Smooth muscle cell (in vitro differentiated cells): ENCODE measurements around the gene OPCML. TPM values are rescaled to one million over a fixed set of nuclear protein-coding genes. Genes with fewer than 3 reads are reported as not detected.

Experiments used
- DNase-seq: peaks from one replicate; lab custom pipeline; 2025; ENCODE audit not compliant: unreplicated experiment; lab: John Stamatoyannopoulos, UW
- H2AFZ ChIP-seq: fragments of 200-600 bp; sonication (generic); 2 replicates; pipeline ENCODE4 v1.6.0; 2016; ENCODE audit warnings: antibody characterized with exemption, low read depth, mild to moderate bottlenecking
- H3F3A ChIP-seq: fragments of 200-600 bp; sonication (generic); 2 replicates; pipeline ENCODE4 v1.6.0; 2017; ENCODE audit warnings: antibody characterized with exemption, low read depth
- H3K27ac ChIP-seq: fragments of 200-600 bp; sonication (generic); 2 replicates; pipeline ENCODE4 v1.5.1; 2016; ENCODE audit warnings: low read depth, mild to moderate bottlenecking
- H3K27me3 ChIP-seq: fragments of 200-600 bp; sonication (generic); 2 replicates; pipeline ENCODE4 v1.6.1; 2016; ENCODE audit warnings: low read depth, mild to moderate bottlenecking
- H3K36me3 ChIP-seq: fragments of 200-600 bp; sonication (generic); 2 replicates; pipeline ENCODE4 v1.5.1; 2016; ENCODE audit warnings: low read depth
- H3K4me1 ChIP-seq: fragments of 200-600 bp; sonication (generic); 2 replicates; pipeline ENCODE4 v1.5.1; 2016; ENCODE audit warnings: low read depth
- H3K4me2 ChIP-seq: fragments of 200-600 bp; sonication (generic); 2 replicates; pipeline ENCODE4 v1.6.0; 2016; ENCODE audit warnings: mild to moderate bottlenecking
- H3K4me3 ChIP-seq: fragments of 200-600 bp; sonication (generic); 2 replicates; pipeline ENCODE4 v1.5.1; 2016; ENCODE audit warnings: mild to moderate bottlenecking
- H3K79me2 ChIP-seq: fragments of 200-600 bp; sonication (generic); 2 replicates; pipeline ENCODE4 v1.6.0; 2016; ENCODE audit warnings: low read depth, mild to moderate bottlenecking
- H3K9ac ChIP-seq: fragments of 200-600 bp; sonication (generic); 2 replicates; pipeline ENCODE4 v1.6.0; 2016; ENCODE audit warnings: low read depth
- H3K9me3 ChIP-seq: fragments of 200-600 bp; sonication (generic); replicated peaks from 2 replicates; pipeline ENCODE4 v1.5.1; 2016; ENCODE audit warnings: low read depth
- H4K20me1 ChIP-seq: fragments of 200-600 bp; sonication (generic); 2 replicates; pipeline ENCODE4 v1.6.0; 2016; ENCODE audit warnings: low read depth
- CTCF ChIP-seq: fragments of 200-600 bp; sonication (generic); IDR thresholded peaks from 2 replicates; pipeline ENCODE4 v1.5.1; 2017; ENCODE audit warnings: borderline replicate concordance, mild to moderate bottlenecking, antibody characterized with exemption; ENCODE audit not compliant: insufficient read depth, poor library complexity, severe bottlenecking
- WGBS: methylation state at CpG from one replicate; pipeline ENCODE4 v1.1.7; 2016; ENCODE audit warnings: low lambda C conversion rate; 5-methylcytosine and 5-hydroxymethylcytosine counted together
- polyA plus RNA-seq: library from polyadenylated mRNA; unstranded; fragments of >200 nt; fragmentation: Nextera tagmentation; extraction: Ambion mirVana; gene quantifications from 2 replicates; pipeline ENCODE4 v1.2.1, GENCODE V29; 2016
- total RNA-seq: library from RNA; depleted of rRNA; stranded (reverse); fragments of >200 nt; gene quantifications from 2 replicates; pipeline ENCODE4 v1.2.3, GENCODE V29; 2014

The OPCML gene
- total and polyA plus RNA-seq, 2 experiments from 2014 or later: 0.42 to 0.58 TPM

- Histone ChIP-seq H3K27ac (no peak overlapping the region), H3K4me1 (no peaks in the 10 kb centered on the region), H3K27me3 (no peaks in the 10 kb centered on the region), H3K4me3 (no peak overlapping the region), H3K4me2 (no peak overlapping the region), H4K20me1 (no peaks in the 10 kb centered on the region), H3K36me3 (no peaks in the 10 kb centered on the region), H3K9ac (no peak overlapping the region), H3K9me3 (no peaks in the 10 kb centered on the region), H3F3A (no peaks in the 10 kb centered on the region), H2AFZ (no peak overlapping the region), H3K79me2 (no peaks in the 10 kb centered on the region)
- WGBS: 73% methylated on average over 14 of the region's 14 CpGs
- no peak for DNase-seq
- no peak for TF ChIP-seq CTCF
Observed at GRCh38 chr11:132901638-132902471, 630.4 kb downstream of the OPCML start.

DNA sequence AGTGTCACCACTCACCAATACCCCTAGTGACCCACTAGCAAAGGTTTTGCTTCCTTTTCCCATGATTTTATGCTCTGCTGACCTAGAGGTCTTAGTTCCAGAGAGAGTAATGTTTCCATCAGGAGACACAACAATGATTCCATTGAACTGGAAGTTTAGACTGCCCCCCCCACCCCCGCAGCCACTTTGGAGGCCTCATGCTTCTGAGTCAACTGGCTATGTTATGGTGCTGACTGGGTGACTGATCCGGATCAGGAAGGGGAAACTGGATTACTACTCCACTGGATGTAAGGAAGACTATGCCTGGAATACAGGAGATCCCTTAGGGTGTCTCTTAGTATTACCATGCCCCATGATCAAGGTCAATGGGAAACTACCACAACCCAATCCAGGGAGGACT, 633.6 kb downstream of the OPCML start:
- Histone ChIP-seq H4K20me1 (no peaks in the 10 kb centered on the region), H3K27ac (no peak overlapping the region), H3K9ac (no peak overlapping the region), H3K9me3 (no peaks in the 10 kb centered on the region), H3K4me3 (no peak overlapping the region), H3K4me2 (no peak overlapping the region), H3F3A (no peaks in the 10 kb centered on the region), H3K79me2 (no peaks in the 10 kb centered on the region), H2AFZ (no peak overlapping the region), H3K36me3 (no peaks in the 10 kb centered on the region), H3K27me3 (no peaks in the 10 kb centered on the region), H3K4me1 (peaks cover 6% of the 10 kb centered on the region)
- TF ChIP-seq CTCF: no peak
- no peak for DNase-seq
- 77% methylated on average over 2 of the region's 2 CpGs for WGBS

- H3K9ac ChIP-seq: no peak overlapping the region
- no peak overlapping the region for H3K27ac ChIP-seq
- no peaks in the 10 kb centered on the region for H3K79me2 ChIP-seq
- no peaks in the 10 kb centered on the region for H3K9me3 ChIP-seq
- DNase-seq: no peak
- no peak overlapping the region for H2AFZ ChIP-seq
- H3K36me3 ChIP-seq: no peaks in the 10 kb centered on the region
- H3K4me1 ChIP-seq: peaks cover 6% of the 10 kb centered on the region
- no peak overlapping the region for H3K4me2 ChIP-seq
- no peak overlapping the region for H3K4me3 ChIP-seq
- no peaks in the 10 kb centered on the region for H4K20me1 ChIP-seq
- no peaks in the 10 kb centered on the region for H3K27me3 ChIP-seq
- WGBS: 87% methylated on average over 4 of the region's 4 CpGs
- H3F3A ChIP-seq: no peaks in the 10 kb centered on the region
- no peak for TF ChIP-seq CTCF
Observed at GRCh38 chr11:132898021-132898420, 634.3 kb downstream of the OPCML start.

DNA sequence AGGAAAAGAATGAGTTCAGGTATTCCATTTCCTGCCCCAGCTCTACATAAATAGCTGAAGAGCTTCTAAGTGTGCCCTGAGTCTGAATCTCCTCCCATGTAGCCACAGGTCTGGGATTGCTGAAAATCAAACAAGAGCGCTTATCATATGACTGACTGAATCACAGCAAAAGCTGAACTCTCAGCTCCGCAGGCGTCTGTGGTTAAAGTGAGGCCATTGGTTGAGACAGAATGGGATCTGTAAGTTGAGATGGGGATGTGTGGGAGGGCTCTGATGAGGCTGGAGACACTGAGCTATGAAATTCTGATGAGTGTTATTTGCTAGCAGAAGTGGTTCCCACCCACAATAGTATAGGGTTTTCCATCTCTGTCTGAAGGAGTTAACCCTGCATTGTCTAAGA, 637.0 kb downstream of the OPCML start:
- no peak for DNase-seq
- peaks cover 6% of the 10 kb centered on the region for H3K4me1 ChIP-seq
- 44% methylated on average over 3 of the region's 3 CpGs for WGBS
- no peak overlapping the region for H2AFZ ChIP-seq
- no peaks in the 10 kb centered on the region for H4K20me1 ChIP-seq
- H3K79me2 ChIP-seq: no peaks in the 10 kb centered on the region
- H3K9me3 ChIP-seq: no peaks in the 10 kb centered on the region
- no peak for TF ChIP-seq CTCF
- H3K4me2 ChIP-seq: peak overlapping the region; percentile 29
- no peaks in the 10 kb centered on the region for H3K27me3 ChIP-seq
- H3K36me3 ChIP-seq: no peaks in the 10 kb centered on the region
- H3K9ac ChIP-seq: no peak overlapping the region
- no peaks in the 10 kb centered on the region for H3F3A ChIP-seq
- no peak overlapping the region for H3K4me3 ChIP-seq
- H3K27ac ChIP-seq: peak overlapping the region; percentile 47
